ENCODE data around the gene ACACA.

- TF ChIP-seq POLR2A (IDR thresholded peaks at IDR 0.05) (no peak), CTCF (IDR thresholded peaks at IDR 0.05) (no peak)
Observed at GRCh38 chr17:37259030-37259735, 147.5 kb downstream of the ACACA start.

Data from adrenal gland (tissue), 5 donors.